Esophagus squamous epithelium (tissue), 4 donors: ENCODE results near the gene PHC1.

Source experiments
- POLR2A ChIP-seq, 4 donors: fragments of 450-650 bp; IDR thresholded peaks; one replicate each; pipeline ENCODE4 v1.6.1; 2017; ENCODE audit warnings: antibody characterized with exemption in 4 of 4, mild to moderate bottlenecking in 4 of 4, moderate library complexity in 3 of 4
- TF ChIP-seq, protein P1 (sequence below), 6 experiments: fragments of 450-650 bp in 4 of 6; fragments of 200-600 bp in 2 of 6; sonication (generic) in 2 of 6; IDR thresholded peaks; one replicate each; pipeline ENCODE4 v1.5.1; 2016 to 2019; ENCODE audit warnings: antibody characterized with exemption in 6 of 6, mild to moderate bottlenecking in 4 of 6, moderate library complexity in 4 of 6

GRCh38 chr12:8914716-8915526, 612 bp downstream of the PHC1 start:
- TF ChIP-seq, protein P1, sequence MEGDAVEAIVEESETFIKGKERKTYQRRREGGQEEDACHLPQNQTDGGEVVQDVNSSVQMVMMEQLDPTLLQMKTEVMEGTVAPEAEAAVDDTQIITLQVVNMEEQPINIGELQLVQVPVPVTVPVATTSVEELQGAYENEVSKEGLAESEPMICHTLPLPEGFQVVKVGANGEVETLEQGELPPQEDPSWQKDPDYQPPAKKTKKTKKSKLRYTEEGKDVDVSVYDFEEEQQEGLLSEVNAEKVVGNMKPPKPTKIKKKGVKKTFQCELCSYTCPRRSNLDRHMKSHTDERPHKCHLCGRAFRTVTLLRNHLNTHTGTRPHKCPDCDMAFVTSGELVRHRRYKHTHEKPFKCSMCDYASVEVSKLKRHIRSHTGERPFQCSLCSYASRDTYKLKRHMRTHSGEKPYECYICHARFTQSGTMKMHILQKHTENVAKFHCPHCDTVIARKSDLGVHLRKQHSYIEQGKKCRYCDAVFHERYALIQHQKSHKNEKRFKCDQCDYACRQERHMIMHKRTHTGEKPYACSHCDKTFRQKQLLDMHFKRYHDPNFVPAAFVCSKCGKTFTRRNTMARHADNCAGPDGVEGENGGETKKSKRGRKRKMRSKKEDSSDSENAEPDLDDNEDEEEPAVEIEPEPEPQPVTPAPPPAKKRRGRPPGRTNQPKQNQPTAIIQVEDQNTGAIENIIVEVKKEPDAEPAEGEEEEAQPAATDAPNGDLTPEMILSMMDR (IDR thresholded peaks at IDR 0.05): no peak
- no peak for TF ChIP-seq POLR2A (IDR thresholded peaks at IDR 0.05)
